K562 (cell line): ENCODE measurements around the gene GRSF1. TPM values are rescaled to one million over a fixed set of nuclear protein-coding genes. Genes with fewer than 3 reads are reported as not detected.
A peak's percentile ranks its signal among the peaks of the same experiment; 100 is the strongest.

Experiments
- ARID3B ChIP-seq: fragments of 250-450 bp; sonication (Bioruptor Pico); IDR thresholded peaks from 2 replicates; pipeline ENCODE4 v1.4.0; 2020; ENCODE audit warnings: borderline replicate concordance
- BRF2 ChIP-seq: IDR thresholded peaks from 3 replicates; pipeline ENCODE4 v1.6.1; 2011; ENCODE audit warnings: borderline replicate concordance, mild to moderate bottlenecking; ENCODE audit not compliant: insufficient read length, insufficient read depth
- CBX1 ChIP-seq: sonication (generic); IDR thresholded peaks from 2 replicates; pipeline ENCODE4 v1.6.1; 2016; ENCODE audit warnings: antibody characterized with exemption, low read depth, mild to moderate bottlenecking
- HNRNPH1 ChIP-seq: fragments of 200-400 bp; formaldehyde crosslinking; optimal IDR thresholded peaks from 2 replicates; pipeline ENCODE3; 2017; ENCODE audit warnings: low read depth, mild to moderate bottlenecking, low read length, moderate library complexity
- IRF1 ChIP-seq: sonication (generic); formaldehyde crosslinking; IDR thresholded peaks from 2 replicates; pipeline ENCODE4 v1.8.0; 2022; ENCODE audit warnings: missing genetic modification reagents, mild to moderate bottlenecking, borderline replicate concordance
- NFATC3 ChIP-seq: fragments of 450-650 bp; IDR thresholded peaks from 2 replicates; pipeline ENCODE4 v1.6.1; 2017; ENCODE audit warnings: mild to moderate bottlenecking
- NFE2 ChIP-seq: IDR thresholded peaks from 2 replicates; pipeline ENCODE4 v1.6.1; 2014; ENCODE audit warnings: antibody characterized with exemption, low read depth
- NFXL1 ChIP-seq: fragments of 450-650 bp; formaldehyde crosslinking; IDR thresholded peaks from 2 replicates; pipeline ENCODE4 v1.4.0; 2021; ENCODE audit warnings: mild to moderate bottlenecking
- PHF8 ChIP-seq: fragments of 200-600 bp; sonication (generic); IDR thresholded peaks from 2 replicates; pipeline ENCODE4 v1.6.1; 2012; ENCODE audit warnings: mixed run types, mild to moderate bottlenecking, inconsistent platforms, low read length, moderate library complexity, borderline replicate concordance
- POLR2AphosphoS2 ChIP-seq: IDR thresholded peaks from 2 replicates; pipeline ENCODE4 v1.6.1; 2012; ENCODE audit warnings: low read length, improper control_type of control experiment
- SRSF7 ChIP-seq: fragments of 200-400 bp; formaldehyde crosslinking; optimal IDR thresholded peaks from 2 replicates; pipeline ENCODE3; 2017; ENCODE audit warnings: mild to moderate bottlenecking, low read depth, low read length
- TAF9B ChIP-seq: fragments of 450-650 bp; IDR thresholded peaks from 2 replicates; pipeline ENCODE4 v1.6.1; 2018; ENCODE audit warnings: mild to moderate bottlenecking; ENCODE audit not compliant: partially characterized antibody
- TEAD1 ChIP-seq, 2 experiments: fragments of 450-650 bp in 1 of 2; sonication (generic) in 1 of 2; formaldehyde crosslinking; IDR thresholded peaks; 2 replicates each; pipeline versions ENCODE4 v1.4.0 to v1.8.0; 2020 to 2022; ENCODE audit warnings: mild to moderate bottlenecking in 2 of 2, missing genetic modification reagents in 1 of 2
- TEAD4 ChIP-seq, 2 experiments: sonication (generic) in 1 of 2; formaldehyde crosslinking in 1 of 2; IDR thresholded peaks; 2 replicates each; pipeline versions ENCODE4 v1.6.1 to v1.8.0; 2012 to 2022; ENCODE audit warnings: borderline replicate concordance in 1 of 2, inconsistent platforms in 1 of 2, low read length in 1 of 2, mild to moderate bottlenecking in 1 of 2, missing genetic modification reagents in 1 of 2
- ZBTB1 ChIP-seq: sonication (generic); formaldehyde crosslinking; IDR thresholded peaks from 2 replicates; pipeline ENCODE4 v1.8.1; 2023; ENCODE audit warnings: missing genetic modification reagents, low read depth, mild to moderate bottlenecking, borderline replicate concordance
- ZNF143 ChIP-seq: sonication (generic); formaldehyde crosslinking; IDR thresholded peaks from 2 replicates; pipeline ENCODE4 v1.9.0; 2022; ENCODE audit warnings: mild to moderate bottlenecking, missing genetic modification reagents
- ZNF512 ChIP-seq: IDR thresholded peaks from 2 replicates; pipeline ENCODE4 v1.6.1; 2016; ENCODE audit warnings: missing genetic modification characterization, missing compliant biosample characterization
- ZNF76 ChIP-seq: fragments of 250-450 bp; sonication (Bioruptor Pico); IDR thresholded peaks from 2 replicates; pipeline ENCODE4 v1.4.0; 2020; ENCODE audit warnings: mild to moderate bottlenecking, moderate library complexity, borderline replicate concordance
- ZSCAN29 ChIP-seq: fragments of 450-650 bp; IDR thresholded peaks from 2 replicates; pipeline ENCODE4 v1.6.1; 2017
- polyA plus RNA-seq, 8 experiments: library from polyadenylated mRNA; depleted of rRNA in 4 of 8; stranded (reverse) in 5 of 8; unstranded in 3 of 8; fragments of >200 nt; fragmentation: Nextera tagmentation in 2 of 8; fragmentation: Illumina TruSeq in 1 of 8; extraction: Ambion mirVana in 2 of 8; extraction: Trizol in 1 of 8; gene quantifications; 2 replicates each; pipeline versions ENCODE4 v1.2.1 to v1.2.3, GENCODE V29; 2011 to 2014; ENCODE audit warnings: inconsistent platforms in 1 of 8, missing spikeins in 1 of 8
- total RNA-seq, 7 experiments: library from RNA; depleted of rRNA in 6 of 7; stranded (reverse); fragments of >200 nt in 6 of 7; fragmentation: Illumina TruSeq in 2 of 7; extraction: Trizol in 2 of 7; gene quantifications; 2 replicates each; pipeline versions ENCODE4 v1.2.1 to v1.2.3, GENCODE V29; 2011 to 2021; ENCODE audit warnings: low replicate concordance in 1 of 7

Gene GRSF1
- total and polyA plus RNA-seq, 9 of the 15 experiments (the other 6 are each of a cell fraction or from before 2014, with no cell fraction given), result 33.0 to 105 (median 76.0) TPM

GRCh38 chr4:70838666-70839588 lies 763 bp downstream of the GRSF1 start (continued):
- peak in 1 of 2 experiments; percentile 62; a peak in 1 of 4 replicates for TF ChIP-seq TEAD1 (CRISPR knock-in tag; IDR thresholded peaks at IDR 0.05)
- TF ChIP-seq IRF1, result no peak
- TF ChIP-seq ZNF512, result no peak
- no peak for TF ChIP-seq SRSF7
- TF ChIP-seq POLR2AphosphoS2, result no peak
- no peak for TF ChIP-seq NFATC3
- TF ChIP-seq CBX1, result peak; percentile 17; the same call in 1 of the 2 replicates
- no peak; the same call in 1 of the 2 replicates for TF ChIP-seq PHF8
- no peak for TF ChIP-seq ZBTB1 (CRISPR knock-in tag)
- TF ChIP-seq ZNF143 (CRISPR knock-in tag), result 0 out of 2 replicates have a peak, but pooled peaks have one; percentile 45
- TF ChIP-seq BRF2, result no peak
- TF ChIP-seq ZNF76 (CRISPR knock-in tag), result no peak
- TF ChIP-seq TEAD4 (IDR thresholded peaks at IDR 0.05; ENCODE audit: low read length), result no peak
- peak; percentile 20; the same call in 1 of the 2 replicates for TF ChIP-seq TEAD4 (CRISPR knock-in tag; IDR thresholded peaks at IDR 0.05; ENCODE audit: borderline replicate concordance)
- no peak for TF ChIP-seq NFE2
- no peak for TF ChIP-seq HNRNPH1
- no peak for TF ChIP-seq ZSCAN29
- TF ChIP-seq ARID3B, result no peak
- no peak for TF ChIP-seq NFXL1
- TF ChIP-seq TAF9B, result no peak
